Osteoblast (primary cell): ENCODE results near the gene ZBTB7C. TPM values are rescaled to one million over a fixed set of nuclear protein-coding genes. Genes with fewer than 3 reads are reported as not detected.

Source experiments
- DNase-seq: peaks from one replicate; pipeline ENCODE4 v3.0.0; 2011; ENCODE audit warnings: low spot score, mixed read lengths; ENCODE audit not compliant: insufficient read length; ENCODE audit errors: missing footprints
- H2AFZ ChIP-seq: 2 replicates; pipeline ENCODE4 v1.6.0; 2011; ENCODE audit warnings: mild to moderate bottlenecking, low read length
- H3K27ac ChIP-seq: 2 replicates; pipeline ENCODE4 v1.5.1; 2011; ENCODE audit warnings: mild to moderate bottlenecking, low read depth, low read length, moderate library complexity
- H3K27me3 ChIP-seq: 2 replicates; pipeline ENCODE4 v1.6.0; 2012; ENCODE audit warnings: mild to moderate bottlenecking, control low read depth, inconsistent platforms, low read length, moderate library complexity; ENCODE audit not compliant: insufficient read depth
- H3K36me3 ChIP-seq: 2 replicates; pipeline ENCODE4 v1.5.1; 2011; ENCODE audit warnings: mild to moderate bottlenecking, low read length, control low read depth, moderate library complexity; ENCODE audit not compliant: insufficient read depth
- H3K4me1 ChIP-seq: 2 replicates; pipeline ENCODE4 v1.5.1; 2011; ENCODE audit warnings: mild to moderate bottlenecking, low read length, control low read depth, moderate library complexity; ENCODE audit not compliant: insufficient read depth
- H3K4me2 ChIP-seq: 2 replicates; pipeline ENCODE4 v1.6.0; 2011; ENCODE audit warnings: mild to moderate bottlenecking, low read length; ENCODE audit not compliant: insufficient read depth
- H3K4me3 ChIP-seq: fragments of 200-600 bp; sonication (generic); 3 replicates; pipeline ENCODE4 v1.5.1; 2012; ENCODE audit warnings: mild to moderate bottlenecking, low read length, inconsistent platforms; ENCODE audit not compliant: insufficient read depth
- H3K79me2 ChIP-seq: 2 replicates; pipeline ENCODE4 v1.6.0; 2012; ENCODE audit warnings: mild to moderate bottlenecking, low read length, control low read depth, inconsistent platforms; ENCODE audit not compliant: insufficient read depth
- H3K9me3 ChIP-seq: 2 replicates; pipeline ENCODE4 v1.5.1; 2011; ENCODE audit warnings: low read depth, low read length, control low read depth
- H4K20me1 ChIP-seq: 2 replicates; pipeline ENCODE4 v1.6.0; 2012; ENCODE audit warnings: mild to moderate bottlenecking, low read length, control low read depth; ENCODE audit not compliant: insufficient read depth
- total RNA-seq: library from RNA; depleted of rRNA; stranded (reverse); fragments of >200 nt; gene quantifications from 2 replicates; pipeline ENCODE4 v1.2.3, GENCODE V29; 2012
- TF ChIP-seq, protein P1 (sequence below): IDR thresholded peaks from 2 replicates; pipeline ENCODE4 v1.5.1; 2011; ENCODE audit warnings: mild to moderate bottlenecking, low read depth, low read length, moderate library complexity; ENCODE audit errors: extremely low read depth

ZBTB7C gene
- total RNA-seq, 1 donor, result 0.36 TPM

DNA sequence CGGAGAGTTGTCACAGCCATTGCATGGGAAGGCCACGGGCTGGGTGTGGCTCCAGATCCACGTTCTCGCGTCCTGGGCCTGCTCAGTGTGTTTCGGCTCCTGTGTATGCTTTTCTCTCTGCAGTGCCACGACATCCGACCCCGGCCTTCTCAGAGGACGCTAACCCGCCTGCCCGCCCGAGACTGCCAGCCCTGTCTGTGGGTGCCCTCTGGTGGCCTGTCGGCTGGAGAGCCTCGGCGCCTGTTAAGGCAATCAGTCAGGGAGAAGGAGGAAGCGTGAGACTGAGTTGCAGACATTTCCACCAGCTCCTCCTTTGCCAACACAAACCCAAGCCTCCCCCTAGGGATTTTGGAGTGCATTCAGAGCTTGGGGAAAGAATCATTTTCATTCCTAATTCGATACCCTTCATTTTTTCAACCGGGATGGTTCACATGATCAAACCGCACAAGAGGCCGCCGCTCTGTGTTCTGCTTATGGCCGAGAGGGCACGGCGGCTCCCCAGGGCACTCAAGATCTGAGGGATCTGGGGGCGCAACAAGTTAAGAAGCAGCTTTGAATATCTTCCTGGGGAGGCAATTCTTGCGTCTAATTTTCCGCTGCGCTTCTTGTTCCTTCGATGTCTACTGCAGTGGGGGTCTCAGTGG lies 37.5 kb upstream of the ZBTB7C start:
- Histone ChIP-seq H3K4me1 (peaks cover 19% of the 10 kb centered on the region), H3K36me3 (no peaks in the 10 kb centered on the region), H3K27me3 (peaks cover 54% of the 10 kb centered on the region), H3K79me2 (no peaks in the 10 kb centered on the region), H4K20me1 (no peaks in the 10 kb centered on the region), H3K4me3 (peak overlapping the region; percentile 36), H2AFZ (peak overlapping the region; percentile 78), H3K27ac (no peak overlapping the region), H3K9me3 (no peaks in the 10 kb centered on the region), H3K4me2 (peak overlapping the region; percentile 66)
- TF ChIP-seq, protein P1, sequence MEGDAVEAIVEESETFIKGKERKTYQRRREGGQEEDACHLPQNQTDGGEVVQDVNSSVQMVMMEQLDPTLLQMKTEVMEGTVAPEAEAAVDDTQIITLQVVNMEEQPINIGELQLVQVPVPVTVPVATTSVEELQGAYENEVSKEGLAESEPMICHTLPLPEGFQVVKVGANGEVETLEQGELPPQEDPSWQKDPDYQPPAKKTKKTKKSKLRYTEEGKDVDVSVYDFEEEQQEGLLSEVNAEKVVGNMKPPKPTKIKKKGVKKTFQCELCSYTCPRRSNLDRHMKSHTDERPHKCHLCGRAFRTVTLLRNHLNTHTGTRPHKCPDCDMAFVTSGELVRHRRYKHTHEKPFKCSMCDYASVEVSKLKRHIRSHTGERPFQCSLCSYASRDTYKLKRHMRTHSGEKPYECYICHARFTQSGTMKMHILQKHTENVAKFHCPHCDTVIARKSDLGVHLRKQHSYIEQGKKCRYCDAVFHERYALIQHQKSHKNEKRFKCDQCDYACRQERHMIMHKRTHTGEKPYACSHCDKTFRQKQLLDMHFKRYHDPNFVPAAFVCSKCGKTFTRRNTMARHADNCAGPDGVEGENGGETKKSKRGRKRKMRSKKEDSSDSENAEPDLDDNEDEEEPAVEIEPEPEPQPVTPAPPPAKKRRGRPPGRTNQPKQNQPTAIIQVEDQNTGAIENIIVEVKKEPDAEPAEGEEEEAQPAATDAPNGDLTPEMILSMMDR, result peak; percentile 96
- DNase-seq, result peak; percentile 92

DNA sequence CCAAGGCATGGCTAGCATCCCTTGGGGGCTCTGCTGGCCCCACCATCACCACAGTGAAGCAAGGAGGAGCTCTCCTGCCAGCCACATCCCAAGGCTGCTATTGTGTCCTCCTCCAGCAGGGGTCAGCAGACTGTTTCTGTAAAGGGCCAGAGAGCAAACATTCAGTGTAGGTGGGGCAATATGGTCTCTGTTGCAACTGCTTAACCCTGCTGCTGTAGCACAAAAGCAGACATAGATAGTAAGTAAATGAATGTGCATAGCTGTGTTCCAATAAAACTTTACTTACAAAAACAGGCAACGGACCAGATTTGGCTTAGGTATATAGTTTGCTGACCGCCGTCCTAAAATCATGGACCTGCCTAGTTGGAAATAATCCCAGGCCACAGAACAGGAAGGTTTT lies 36.4 kb upstream of the ZBTB7C start:
- TF ChIP-seq, protein P1, result peak; percentile 98
- no peak overlapping the region for H3K4me3 ChIP-seq
- H2AFZ ChIP-seq, result no peak overlapping the region
- H3K4me1 ChIP-seq, result peaks cover 27% of the 10 kb centered on the region
- peaks cover 56% of the 10 kb centered on the region for H3K27me3 ChIP-seq
- no peak overlapping the region for H3K4me2 ChIP-seq
- no peak overlapping the region for H3K27ac ChIP-seq
- DNase-seq, result no peak
- H3K36me3 ChIP-seq, result no peaks in the 10 kb centered on the region
- H3K9me3 ChIP-seq, result no peaks in the 10 kb centered on the region
- no peaks in the 10 kb centered on the region for H4K20me1 ChIP-seq
- H3K79me2 ChIP-seq, result no peaks in the 10 kb centered on the region

DNA sequence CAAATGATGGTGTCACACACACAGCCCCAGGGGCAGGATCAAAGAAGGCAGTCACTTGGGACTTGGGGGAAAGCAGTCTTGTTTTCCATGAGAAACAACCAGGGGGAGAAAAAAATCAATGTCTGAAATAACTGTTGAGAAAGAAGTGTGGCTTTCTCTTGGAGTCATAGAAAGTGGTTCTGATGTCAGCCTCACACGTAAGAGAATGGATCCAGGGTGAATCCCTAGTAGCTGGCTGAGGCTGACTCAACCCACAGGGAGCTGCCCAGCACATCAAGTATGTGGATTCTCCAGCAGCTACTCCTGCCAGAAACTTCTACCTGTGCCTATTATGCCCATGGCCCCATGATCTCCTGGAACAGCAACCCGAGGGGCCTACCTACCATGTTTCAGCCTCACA lies 33.6 kb upstream of the ZBTB7C start:
- no peaks in the 10 kb centered on the region for H3K36me3 ChIP-seq
- H3K4me1 ChIP-seq, result peaks cover 27% of the 10 kb centered on the region
- H3K4me2 ChIP-seq, result no peak overlapping the region
- no peaks in the 10 kb centered on the region for H3K9me3 ChIP-seq
- no peaks in the 10 kb centered on the region for H3K79me2 ChIP-seq
- TF ChIP-seq, protein P1, result no peak
- H2AFZ ChIP-seq, result no peak overlapping the region
- no peaks in the 10 kb centered on the region for H4K20me1 ChIP-seq
- H3K27ac ChIP-seq, result no peak overlapping the region
- no peak for DNase-seq
- no peak overlapping the region for H3K4me3 ChIP-seq
- H3K27me3 ChIP-seq, result peaks cover 59% of the 10 kb centered on the region

DNA sequence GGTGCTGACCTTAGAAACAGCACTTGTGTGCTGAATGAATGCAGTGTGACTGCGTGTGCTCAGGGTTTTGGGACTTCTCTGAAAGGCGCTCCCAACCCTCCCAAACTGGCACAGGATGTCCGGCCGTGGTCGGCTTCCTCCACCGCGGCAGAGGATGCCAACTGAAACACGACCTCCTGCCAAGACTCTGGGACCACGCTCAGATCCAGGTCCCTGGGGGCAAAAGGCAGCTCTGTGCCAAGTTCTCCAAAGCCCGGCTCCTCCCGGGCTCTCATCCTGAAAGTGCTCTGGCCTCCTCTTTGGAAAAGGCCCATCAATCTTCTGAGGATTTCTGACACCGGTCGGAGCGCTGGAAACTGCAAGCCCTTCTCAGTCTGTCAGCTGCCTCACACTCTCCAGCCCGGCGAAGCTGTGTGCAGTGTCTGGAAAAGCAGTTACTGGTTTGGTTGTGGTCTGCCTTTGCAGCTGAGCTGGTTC lies 32.3 kb upstream of the ZBTB7C start:
- Histone ChIP-seq H2AFZ (peak overlapping the region; percentile 58), H3K36me3 (no peaks in the 10 kb centered on the region), H3K9me3 (no peaks in the 10 kb centered on the region), H3K79me2 (no peaks in the 10 kb centered on the region), H3K27me3 (peaks cover 69% of the 10 kb centered on the region), H3K27ac (no peak overlapping the region), H3K4me3 (peak overlapping the region; percentile 45), H4K20me1 (no peaks in the 10 kb centered on the region), H3K4me2 (peak overlapping the region; percentile 71), H3K4me1 (peaks cover 19% of the 10 kb centered on the region)
- TF ChIP-seq, protein P1, result no peak
- DNase-seq, result no peak
